MM.1S (cell line): ENCODE data around the gene ST6GALNAC1.

ENCODE experiments used
- CTCF ChIP-seq: fragments of 300-600 bp; sonication (generic); IDR thresholded peaks from 2 replicates; pipeline ENCODE4 v1.5.1; 2016; ENCODE audit warnings: antibody characterized with exemption, low read length, mixed read lengths
- EZH2phosphoT487 ChIP-seq: fragments of 300-600 bp; sonication (generic); IDR thresholded peaks from 2 replicates; pipeline ENCODE4 v1.6.1; 2018; ENCODE audit warnings: antibody characterized with exemption, low read length

- no peak for TF ChIP-seq CTCF
- no peak for TF ChIP-seq EZH2phosphoT487
These were observed 31.8 kb downstream of the ST6GALNAC1 start for GRCh38 chr17:76611758-76612157.
